Osteocyte (in vitro differentiated cells): Measurements from ENCODE around the gene UFD1. TPM values are rescaled to one million over a fixed set of nuclear protein-coding genes. Genes with fewer than 3 reads are reported as not detected.

Experiments used
- DNase-seq: peaks from one replicate; pipeline ENCODE4 v3.0.0; 2021; ENCODE audit warnings: mixed read lengths; ENCODE audit not compliant: unreplicated experiment; ENCODE audit errors: extremely low spot score
- H3K27ac Mint-ChIP-seq: one replicate; pipeline ENCODE4 v1.8.0; 2021; ENCODE audit warnings: mild to moderate bottlenecking, mixed read lengths; ENCODE audit not compliant: unreplicated experiment
- H3K27me3 Mint-ChIP-seq: one replicate; pipeline ENCODE4 v1.8.0; 2021; ENCODE audit warnings: mixed read lengths; ENCODE audit not compliant: unreplicated experiment
- H3K36me3 Mint-ChIP-seq: one replicate; pipeline ENCODE4 v1.8.0; 2021; ENCODE audit warnings: mixed read lengths; ENCODE audit not compliant: unreplicated experiment
- H3K4me1 Mint-ChIP-seq: one replicate; pipeline ENCODE4 v1.8.0; 2021; ENCODE audit warnings: mixed read lengths; ENCODE audit not compliant: unreplicated experiment
- H3K4me3 Mint-ChIP-seq: one replicate; pipeline ENCODE4 v1.8.0; 2021; ENCODE audit warnings: mild to moderate bottlenecking, moderate library complexity, mixed read lengths; ENCODE audit not compliant: unreplicated experiment
- H3K9me3 Mint-ChIP-seq: one replicate; pipeline ENCODE4 v1.8.0; 2021; ENCODE audit warnings: mixed read lengths; ENCODE audit not compliant: unreplicated experiment
- CTCF ChIP-seq: fragments of 200-600 bp; sonication (generic); IDR thresholded peaks from 2 replicates; pipeline ENCODE4 v1.5.0; 2021; ENCODE audit warnings: antibody characterized with exemption, mild to moderate bottlenecking, moderate library complexity
- total RNA-seq: library from RNA; stranded (reverse); gene quantifications from 2 replicates; pipeline ENCODE4 v1.2.1, GENCODE V29; 2021

The UFD1 gene
- total RNA-seq, 1 donor from 2014 or later, result 72.5 TPM

GRCh38 chr22:19476023-19476422, 3.0 kb downstream of the UFD1 start:
- no peaks in the 10 kb centered on the region for H3K27me3 Mint-ChIP-seq
- TF ChIP-seq CTCF, result no peak
- no peak overlapping the region for H3K4me3 Mint-ChIP-seq
- H3K4me1 Mint-ChIP-seq, result peaks cover 29% of the 10 kb centered on the region
- no peak for DNase-seq
- no peaks in the 10 kb centered on the region for H3K9me3 Mint-ChIP-seq
- H3K27ac Mint-ChIP-seq, result no peak overlapping the region
- H3K36me3 Mint-ChIP-seq, result peaks cover 23% of the 10 kb centered on the region

GRCh38 chr22:19473578-19473977, 5.4 kb downstream of the UFD1 start:
- DNase-seq, result no peak
- no peaks in the 10 kb centered on the region for H3K27me3 Mint-ChIP-seq
- peaks cover 19% of the 10 kb centered on the region for H3K4me1 Mint-ChIP-seq
- peaks cover 32% of the 10 kb centered on the region for H3K36me3 Mint-ChIP-seq
- no peak overlapping the region for H3K27ac Mint-ChIP-seq
- no peaks in the 10 kb centered on the region for H3K9me3 Mint-ChIP-seq
- TF ChIP-seq CTCF, result no peak
- H3K4me3 Mint-ChIP-seq, result no peak overlapping the region

- Mint-ChIP-seq H3K27me3 (no peaks in the 10 kb centered on the region), H3K4me1 (peaks cover 9% of the 10 kb centered on the region), H3K27ac (no peak overlapping the region), H3K4me3 (no peak overlapping the region), H3K36me3 (peaks cover 40% of the 10 kb centered on the region), H3K9me3 (no peaks in the 10 kb centered on the region)
- DNase-seq, result no peak
- TF ChIP-seq CTCF, result no peak
Observed at GRCh38 chr22:19472233-19472632, 6.8 kb downstream of the UFD1 start.

GRCh38 chr22:19471572-19471971, 7.4 kb downstream of the UFD1 start:
- H3K36me3 Mint-ChIP-seq, result peaks cover 43% of the 10 kb centered on the region

GRCh38 chr22:19470010-19470409, 9.0 kb downstream of the UFD1 start:
- no peak for TF ChIP-seq CTCF
- no peak for DNase-seq
- H3K36me3 Mint-ChIP-seq, result peaks cover 44% of the 10 kb centered on the region
- no peaks in the 10 kb centered on the region for H3K9me3 Mint-ChIP-seq
- no peak overlapping the region for H3K4me3 Mint-ChIP-seq
- no peak overlapping the region for H3K27ac Mint-ChIP-seq
- no peaks in the 10 kb centered on the region for H3K4me1 Mint-ChIP-seq
- no peaks in the 10 kb centered on the region for H3K27me3 Mint-ChIP-seq

More at GRCh38 chr22:19471572-19471971, 7.4 kb downstream of the UFD1 start:
- Mint-ChIP-seq H3K27me3 (no peaks in the 10 kb centered on the region), H3K4me3 (no peak overlapping the region), H3K4me1 (peaks cover 6% of the 10 kb centered on the region), H3K27ac (no peak overlapping the region), H3K9me3 (no peaks in the 10 kb centered on the region)
- no peak for DNase-seq
- no peak for TF ChIP-seq CTCF
